HS-27A (cell line): ENCODE results near the gene NFKBIL1.
A peak's percentile ranks its signal among the peaks of the same experiment; 100 is the strongest.
"Not testable (repeated sequence)": the region's sequence is repeated elsewhere in the genome, so short reads cannot be mapped to it uniquely, and the experiment has no call there.

Experiments used
- DNase-seq: peaks from one replicate; pipeline ENCODE4 v3.0.0-alpha.2; 2012; ENCODE audit warnings: low read depth, missing footprints

NFKBIL1 gene, protein sequence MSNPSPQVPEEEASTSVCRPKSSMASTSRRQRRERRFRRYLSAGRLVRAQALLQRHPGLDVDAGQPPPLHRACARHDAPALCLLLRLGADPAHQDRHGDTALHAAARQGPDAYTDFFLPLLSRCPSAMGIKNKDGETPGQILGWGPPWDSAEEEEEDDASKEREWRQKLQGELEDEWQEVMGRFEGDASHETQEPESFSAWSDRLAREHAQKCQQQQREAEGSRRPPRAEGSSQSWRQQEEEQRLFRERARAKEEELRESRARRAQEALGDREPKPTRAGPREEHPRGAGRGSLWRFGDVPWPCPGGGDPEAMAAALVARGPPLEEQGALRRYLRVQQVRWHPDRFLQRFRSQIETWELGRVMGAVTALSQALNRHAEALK

DNA sequence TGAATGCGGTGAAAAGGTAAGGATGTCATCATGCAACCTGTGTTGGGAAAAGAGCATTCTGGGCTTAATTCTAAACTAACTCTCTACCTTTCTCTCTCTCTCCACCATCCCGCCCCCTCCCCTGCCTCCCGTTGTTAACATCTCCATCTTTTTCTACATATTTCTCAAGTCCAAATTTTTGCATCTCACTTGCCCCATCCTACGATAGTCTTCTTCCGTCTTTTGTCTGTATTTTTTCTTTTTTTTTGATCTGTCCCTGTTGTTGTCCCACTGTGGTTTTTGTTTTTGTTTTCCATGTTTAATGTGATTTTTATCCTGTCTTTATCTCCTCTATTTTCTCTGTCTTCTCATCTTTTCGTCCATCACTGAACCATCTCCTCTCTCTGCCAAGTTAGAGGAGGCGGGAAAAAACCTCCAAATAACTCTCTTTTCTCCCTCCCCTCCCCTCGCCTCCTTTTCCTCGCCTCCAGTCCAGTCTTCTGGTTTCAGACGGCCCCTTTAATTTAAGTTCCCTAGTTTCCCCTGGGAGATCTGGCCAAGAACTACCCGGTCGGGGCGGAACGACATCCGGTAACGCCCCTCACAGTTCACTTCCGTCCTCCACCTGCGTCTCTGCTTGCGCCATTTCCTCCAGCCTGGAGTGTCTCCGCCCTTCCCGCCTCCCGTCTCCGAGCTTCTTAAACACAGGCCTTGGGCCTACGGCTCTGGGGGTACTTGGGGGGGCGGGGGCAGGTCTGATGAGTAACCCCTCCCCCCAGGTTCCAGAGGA, at the start of gene NFKBIL1:
Gene NFKBIL1 (plus strand): TSS at position 651 of the 769 bp plus-strand sequence. CDS start 87 bp downstream, at position 738.
- peak; percentile 96 for DNase-seq

DNA sequence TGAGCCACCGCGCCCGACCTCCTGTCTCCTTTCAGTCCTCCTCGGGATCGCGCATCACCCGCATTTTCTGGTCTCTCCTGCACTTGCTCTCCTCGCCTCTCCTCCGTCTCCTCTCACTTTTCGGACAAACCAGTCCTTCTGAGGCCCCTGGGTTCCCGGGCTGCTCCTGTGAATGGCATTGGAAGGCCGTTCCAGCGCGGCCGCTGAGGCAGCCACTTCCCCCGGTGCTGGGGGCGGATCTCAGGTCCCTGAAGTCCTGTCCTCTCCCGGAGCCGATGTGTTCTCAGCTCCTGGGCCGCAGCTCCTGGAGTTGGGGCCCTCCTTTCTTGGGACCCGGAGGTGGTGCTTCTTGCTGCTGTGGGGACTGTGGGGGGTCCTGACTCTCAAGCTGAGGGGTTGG, 48.7 kb upstream of the NFKBIL1 start:
- no peak for DNase-seq

DNA sequence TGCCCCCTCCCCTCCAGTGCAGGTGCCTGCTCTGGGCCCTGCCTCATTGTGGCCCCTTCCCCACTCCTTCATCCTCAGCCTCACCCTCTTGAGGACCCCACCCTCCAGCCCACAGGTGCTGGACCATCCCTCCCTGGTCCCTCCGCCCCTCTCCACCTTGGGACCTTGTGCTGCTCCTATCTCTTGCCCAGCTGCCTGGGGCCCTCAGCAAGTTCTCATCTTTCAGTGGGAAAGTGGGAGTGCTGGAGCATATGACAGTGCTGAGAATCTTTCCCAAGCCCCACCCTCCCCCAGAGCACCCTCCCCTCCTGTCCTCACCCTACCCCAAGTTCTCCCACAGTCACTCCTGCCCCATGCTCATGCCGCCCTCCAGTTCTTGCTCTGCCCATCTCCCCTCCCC, 47.8 kb upstream of the NFKBIL1 start:
- not testable (repeated sequence) for DNase-seq

DNA sequence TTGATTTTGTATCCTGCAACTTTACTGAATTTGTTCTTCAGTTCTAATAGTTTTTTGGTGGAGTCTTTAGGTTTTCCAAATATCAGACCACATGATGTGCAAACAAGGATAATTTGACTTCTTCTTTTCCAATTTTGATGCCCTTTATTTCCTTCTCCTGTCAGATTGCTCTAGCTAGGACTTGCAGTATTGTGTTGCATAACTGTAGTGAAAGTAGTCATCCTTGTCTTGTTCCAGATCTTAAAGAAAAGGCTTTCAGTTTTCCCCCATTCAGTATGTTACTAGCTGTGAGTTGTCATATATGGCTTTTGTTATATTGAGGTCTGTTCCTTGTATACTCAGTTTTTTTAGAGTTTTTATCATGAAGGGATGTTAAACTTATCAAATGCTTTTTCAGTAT, 44.8 kb upstream of the NFKBIL1 start:
- DNase-seq: no peak

DNA sequence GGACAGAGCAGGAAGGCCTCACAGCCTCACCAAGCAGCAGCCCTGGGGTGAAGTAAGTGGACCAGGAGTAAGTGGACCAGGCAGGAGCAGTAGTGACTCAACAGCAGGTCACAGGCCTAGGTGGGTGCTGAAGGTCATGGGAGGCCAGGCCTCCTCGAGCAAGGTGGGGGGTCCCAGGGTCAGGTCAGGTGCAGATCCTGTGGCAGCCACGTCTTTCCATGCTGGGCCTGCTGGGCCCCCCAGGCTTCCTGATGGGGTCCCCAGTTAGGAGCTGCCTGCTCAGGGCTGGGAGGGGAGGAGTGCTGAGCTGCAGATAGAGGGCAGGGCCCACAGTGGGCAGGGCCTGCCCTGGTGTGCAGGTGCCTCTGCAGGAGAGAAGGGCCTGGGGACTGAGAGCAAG, 38.4 kb upstream of the NFKBIL1 start:
- not testable (repeated sequence) for DNase-seq

DNA sequence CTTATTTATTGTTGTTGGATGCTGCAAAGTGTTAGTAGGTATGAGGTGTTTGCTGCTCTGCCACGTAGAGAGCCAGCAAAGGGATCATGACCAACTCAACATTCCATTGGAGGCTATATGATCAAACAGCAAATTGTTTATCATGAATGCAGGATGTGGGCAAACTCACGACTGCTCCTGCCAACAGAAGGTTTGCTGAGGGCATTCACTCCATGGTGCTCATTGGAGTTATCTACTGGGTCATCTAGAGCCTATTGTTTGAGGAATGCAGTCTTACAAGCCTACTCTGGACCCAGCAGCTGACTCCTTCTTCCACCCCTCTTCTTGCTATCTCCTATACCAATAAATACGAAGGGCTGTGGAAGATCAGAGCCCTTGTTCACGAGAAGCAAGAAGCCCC, 37.4 kb upstream of the NFKBIL1 start:
- DNase-seq: no peak

DNA sequence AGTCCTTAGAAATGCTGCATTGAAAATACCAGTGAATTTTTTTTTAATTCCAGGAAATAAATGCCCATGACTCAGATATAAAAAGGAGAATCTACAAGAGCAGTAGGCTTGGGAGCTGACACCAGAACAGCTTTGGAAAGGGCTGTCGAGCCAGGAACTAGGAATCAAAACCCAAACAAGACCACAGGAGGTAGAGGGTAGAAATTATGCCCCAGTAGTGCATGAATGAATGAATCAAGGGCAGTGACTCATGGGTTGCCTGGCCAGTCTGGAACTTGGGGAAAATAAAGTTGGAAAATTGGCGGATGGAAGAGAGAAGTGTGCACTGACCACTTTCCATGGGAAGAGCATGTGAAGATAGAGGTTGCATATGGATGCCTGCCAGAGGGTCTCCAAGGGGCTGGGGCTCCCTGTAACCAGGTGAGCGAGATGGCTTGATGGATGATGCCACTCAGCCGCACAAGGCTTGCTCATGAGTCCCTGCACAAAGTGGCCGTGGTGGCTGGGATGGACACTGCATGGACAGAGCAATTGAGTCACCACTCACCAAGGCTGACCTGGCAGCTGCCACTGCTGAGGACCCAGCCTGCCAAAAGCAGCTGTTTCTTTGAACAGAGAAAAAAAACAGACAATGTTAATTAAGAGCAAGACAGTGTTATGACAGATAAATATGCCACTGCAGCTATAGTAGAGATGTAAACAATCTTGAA, 33.8 kb upstream of the NFKBIL1 start:
- no peak for DNase-seq

DNA sequence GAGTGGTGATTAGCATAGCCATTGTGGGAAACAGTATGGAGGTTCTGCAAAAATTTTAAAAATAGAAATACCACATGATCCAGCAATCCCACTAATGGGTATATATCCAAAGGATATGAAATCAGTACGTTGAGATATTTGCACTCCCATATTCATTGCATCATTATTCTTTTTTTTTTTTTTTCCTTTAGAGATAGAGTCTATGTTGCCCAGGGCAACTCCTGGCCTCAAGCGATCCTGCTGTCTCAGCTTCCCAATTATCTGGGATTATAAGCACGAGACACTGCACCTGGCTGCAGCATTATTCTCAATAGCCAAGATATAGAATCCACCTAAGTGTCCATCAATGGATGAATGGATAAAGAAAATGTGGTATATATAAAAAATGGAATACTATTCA, 25.6 kb upstream of the NFKBIL1 start:
- DNase-seq: no peak

DNA sequence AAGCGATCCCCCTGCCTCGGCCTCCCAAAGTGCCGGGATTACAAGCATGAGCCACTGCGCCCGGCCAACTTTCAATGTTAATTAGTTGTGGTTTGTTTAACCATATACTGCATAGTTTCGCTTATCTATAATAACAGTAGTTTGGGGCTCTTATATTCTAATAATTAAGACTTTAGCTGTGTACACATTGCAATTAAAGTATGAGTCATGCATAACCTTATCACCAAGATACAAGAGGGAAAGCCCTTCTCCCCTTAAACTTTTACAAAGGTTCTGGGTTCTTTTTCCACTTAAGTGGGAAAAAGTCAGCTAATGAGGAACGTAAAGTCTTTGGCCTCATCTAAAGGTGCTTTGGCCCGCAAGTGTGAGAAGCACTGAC, 21.9 kb upstream of the NFKBIL1 start:
- no peak for DNase-seq

DNA sequence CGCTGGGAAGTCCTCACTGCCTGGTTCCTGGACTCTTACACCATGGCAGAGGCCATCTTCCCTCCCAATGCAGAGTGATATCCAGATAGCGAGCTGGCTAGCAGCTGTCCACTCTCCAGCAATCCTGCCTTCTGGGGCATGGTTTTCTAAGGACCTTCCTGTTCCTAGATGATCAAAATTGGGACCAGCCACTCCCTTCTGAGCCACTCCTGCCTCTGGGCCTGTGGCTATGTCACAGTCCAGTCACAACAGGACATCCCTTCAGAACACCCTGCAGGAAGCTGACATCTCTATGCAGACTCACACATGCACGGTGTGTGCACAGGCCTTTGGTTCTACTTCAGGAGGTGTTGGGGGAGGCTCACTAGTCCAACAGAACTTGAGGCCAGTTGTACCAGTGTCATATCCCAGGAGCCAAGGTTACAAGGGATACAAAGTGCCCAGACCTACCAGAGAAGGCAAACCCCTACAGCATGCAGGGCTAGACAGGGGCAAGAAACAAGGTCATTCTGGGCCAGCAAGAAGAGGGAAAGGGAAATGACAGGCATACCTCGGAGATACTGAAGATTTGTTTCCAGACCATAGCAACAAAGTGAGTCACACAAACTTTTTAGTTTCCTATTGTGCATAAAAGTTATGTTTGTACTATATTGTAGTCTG, 21.3 kb upstream of the NFKBIL1 start:
- DNase-seq: no peak

DNA sequence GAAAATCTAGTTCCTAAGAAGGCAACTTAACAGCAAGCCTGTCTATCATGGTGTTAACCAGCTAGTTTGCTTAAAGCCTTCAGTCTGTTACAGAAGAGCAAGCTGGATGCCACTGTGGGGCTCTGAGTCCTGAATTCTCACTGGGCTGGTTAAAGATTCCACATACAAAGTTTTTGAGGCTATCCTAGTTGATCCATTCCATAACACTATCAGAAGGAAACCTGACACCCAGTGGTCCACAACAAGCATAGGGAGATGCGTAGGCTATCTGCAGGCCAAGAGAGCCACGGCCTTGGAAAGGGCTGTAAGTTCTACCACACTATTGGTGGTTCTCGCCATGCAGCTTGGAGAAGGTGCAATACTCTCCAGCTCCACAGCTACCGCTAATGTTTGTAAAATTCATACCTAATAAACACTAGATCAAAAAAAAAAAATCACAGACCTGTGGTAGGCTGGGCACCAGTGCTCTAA, 19.1 kb upstream of the NFKBIL1 start:
- no peak for DNase-seq

DNA sequence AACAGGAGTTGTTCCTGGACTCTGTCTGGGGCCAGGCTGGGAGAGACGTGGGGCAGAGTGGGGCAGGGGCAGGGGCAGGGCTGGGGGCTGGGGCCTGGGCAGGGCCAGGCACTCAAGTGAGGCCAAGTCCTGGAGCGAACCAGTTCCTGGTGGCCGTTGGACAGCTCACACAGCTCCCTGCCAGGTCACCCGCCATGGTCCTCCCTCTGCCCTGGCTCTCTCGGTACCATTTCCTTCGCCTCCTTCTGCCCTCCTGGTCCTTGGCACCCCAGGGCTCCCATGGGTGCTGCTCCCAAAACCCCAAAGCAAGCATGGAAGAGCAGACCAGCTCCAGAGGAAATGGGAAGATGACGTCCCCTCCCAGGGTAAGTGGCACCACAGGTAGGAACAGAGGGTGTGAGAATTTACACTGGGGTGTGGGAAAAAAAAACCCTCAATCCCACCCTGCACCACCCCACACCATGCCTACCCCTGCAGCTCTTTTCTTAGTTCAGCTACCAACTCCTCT, 18.5 kb upstream of the NFKBIL1 start, which contains the start of gene MCCD1:
Gene MCCD1 (plus strand): TSS at position 142 of the 508 bp plus-strand sequence. CDS start 53 bp downstream, at position 195.
- no peak for DNase-seq

DNA sequence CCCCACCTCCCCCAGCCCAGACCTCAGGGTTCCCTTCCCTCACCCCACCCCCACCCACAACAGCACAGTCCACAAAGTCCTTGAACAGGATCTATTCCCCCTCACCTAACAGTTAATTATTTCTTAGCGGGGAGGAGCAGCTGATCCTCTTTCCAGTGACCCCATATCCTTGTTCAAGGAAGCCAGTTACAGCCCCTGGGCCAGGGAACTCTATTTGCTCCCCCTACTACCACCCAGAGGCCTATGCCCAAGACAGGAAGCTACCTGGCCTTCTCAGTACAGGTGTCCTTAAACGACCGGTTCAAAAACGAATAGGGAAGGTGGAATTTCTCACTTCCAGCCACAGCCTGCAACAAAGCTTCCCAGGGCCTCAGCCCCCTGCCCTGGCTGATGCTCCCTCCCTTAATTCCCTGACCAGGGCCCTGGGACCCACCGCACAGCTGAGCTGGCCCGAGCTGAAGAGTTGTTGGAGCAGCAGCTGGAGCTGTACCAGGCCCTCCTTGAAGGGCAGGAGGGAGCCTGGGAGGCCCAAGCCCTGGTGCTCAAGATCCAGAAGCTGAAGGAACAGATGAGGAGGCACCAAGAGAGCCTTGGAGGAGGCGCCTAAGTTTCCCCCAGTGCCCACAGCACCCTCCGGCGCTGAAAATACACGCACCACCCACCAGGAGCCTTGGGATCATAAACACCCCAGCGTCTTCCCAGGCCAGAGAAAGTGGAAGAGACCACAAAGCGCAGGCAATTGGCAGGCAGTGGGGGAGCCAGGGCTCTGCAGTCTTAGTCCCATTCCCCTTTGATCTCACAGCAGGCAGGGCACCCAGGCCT, 17.9 kb upstream of the NFKBIL1 start:
- DNase-seq: no peak

DNA sequence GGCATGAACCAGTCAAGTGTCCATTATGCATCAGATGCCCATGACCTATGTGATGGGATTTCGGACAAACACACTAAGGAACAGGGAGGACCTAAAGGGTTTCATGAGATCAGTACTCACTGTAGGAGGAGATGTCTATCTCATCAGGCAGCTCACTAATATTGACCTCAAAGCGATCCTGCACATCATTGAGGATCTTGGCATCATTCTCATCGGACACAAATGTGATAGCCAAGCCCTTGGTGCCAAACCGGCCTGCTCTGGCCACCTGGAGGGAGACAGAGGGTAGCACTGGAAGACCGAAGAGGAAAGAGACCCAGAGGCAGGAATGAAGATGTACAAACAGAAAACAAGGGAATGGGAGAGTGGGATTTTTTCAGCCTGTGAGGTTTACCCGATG, 16.7 kb upstream of the NFKBIL1 start:
- DNase-seq: no peak

DNA sequence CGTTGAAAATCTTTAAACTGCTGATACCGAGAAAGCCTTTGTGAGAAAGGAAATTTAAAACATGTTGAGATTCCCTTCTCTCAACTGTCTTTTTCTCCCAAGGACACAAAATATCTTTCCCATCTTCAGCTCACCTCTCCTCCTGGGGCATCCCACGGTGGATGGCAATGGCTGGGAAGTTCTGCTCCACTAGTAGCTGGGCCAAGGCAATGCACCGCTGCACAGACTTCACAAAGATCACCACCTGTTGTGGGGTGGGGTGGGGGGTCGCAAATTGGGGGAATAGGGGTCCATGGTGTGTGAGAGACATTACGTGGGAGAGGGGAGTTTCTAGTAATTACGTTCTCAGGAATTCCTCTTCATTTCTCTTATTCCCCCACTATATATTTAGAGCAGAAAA, 16.2 kb upstream of the NFKBIL1 start:
- DNase-seq: no peak

DNA sequence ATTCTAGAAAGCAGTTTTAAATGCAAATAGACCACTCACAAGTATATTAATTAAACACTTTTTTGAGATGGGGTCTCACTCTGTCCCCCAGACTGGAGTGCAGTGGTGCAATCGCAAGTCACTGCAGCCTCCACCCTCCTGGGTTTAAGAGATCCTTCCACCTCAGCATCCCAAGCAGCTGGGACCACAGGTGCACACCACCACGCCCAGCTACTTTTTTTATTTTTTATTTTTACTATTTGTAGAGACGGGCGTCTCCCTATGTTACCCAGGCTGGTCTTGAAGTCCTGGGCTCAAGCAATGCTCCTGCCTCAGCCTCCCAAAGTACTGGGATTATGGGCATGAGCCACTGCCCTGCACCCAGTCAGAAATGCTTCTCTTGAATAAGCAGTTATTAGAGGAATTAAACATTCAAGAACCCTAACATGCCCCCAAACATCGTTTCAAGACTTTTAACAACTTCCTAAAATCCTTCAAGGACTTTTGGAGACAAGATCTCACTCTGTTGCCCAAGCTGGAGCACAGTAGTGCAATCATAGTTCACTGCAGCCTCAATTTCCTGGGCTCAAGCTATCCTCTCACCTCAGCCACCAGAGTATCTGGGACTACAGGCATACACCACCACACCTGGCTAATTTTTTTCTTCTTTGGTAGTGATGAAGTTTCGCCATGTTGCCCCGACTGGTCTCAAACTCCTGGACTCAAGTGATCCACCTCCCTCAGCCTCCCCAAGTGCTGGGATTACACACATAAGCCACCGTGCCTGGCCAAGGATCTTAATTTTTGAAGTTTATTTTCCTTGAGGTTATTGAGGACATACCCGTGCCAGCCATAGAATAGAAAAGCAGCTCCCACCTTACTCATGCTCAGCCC, 15.4 kb upstream of the NFKBIL1 start:
- no peak for DNase-seq

DNA sequence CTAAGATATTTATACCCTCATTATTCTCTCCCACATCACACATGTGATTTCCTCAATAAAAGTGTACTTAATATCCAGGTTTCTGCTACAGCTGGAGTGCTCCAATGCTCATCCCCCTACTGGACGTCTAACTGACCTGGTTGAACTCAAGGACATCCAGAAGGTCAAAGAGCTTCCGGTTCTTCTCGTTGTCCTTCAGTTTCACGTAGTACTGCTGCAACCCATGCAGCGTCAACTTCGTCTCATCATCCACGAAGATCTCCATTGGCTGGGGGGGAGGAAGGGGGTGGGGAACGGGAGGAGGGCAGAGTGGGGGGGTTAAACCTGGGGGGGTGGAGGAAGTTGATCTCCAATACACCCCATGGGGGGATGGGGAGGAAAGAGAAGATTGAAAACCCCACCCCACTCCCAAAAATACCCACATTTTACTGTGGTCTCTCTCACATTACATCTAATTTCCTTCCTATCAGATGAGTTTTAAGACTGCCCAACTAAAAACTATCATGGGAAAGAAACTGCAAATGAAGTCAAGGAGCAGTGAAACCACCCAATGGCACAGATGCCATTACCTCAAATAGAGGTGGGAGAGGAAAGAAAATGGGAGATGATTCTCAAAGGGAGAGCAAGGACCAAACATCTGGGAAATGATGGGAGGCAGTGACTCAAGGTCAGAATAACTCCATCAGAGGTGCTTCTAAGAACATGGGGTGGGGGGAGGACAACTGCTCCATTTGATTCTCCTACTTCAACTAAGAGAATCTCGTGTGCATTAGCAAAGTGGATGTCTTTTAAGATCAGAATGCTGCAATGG, 14.6 kb upstream of the NFKBIL1 start:
- DNase-seq: no peak

DNA sequence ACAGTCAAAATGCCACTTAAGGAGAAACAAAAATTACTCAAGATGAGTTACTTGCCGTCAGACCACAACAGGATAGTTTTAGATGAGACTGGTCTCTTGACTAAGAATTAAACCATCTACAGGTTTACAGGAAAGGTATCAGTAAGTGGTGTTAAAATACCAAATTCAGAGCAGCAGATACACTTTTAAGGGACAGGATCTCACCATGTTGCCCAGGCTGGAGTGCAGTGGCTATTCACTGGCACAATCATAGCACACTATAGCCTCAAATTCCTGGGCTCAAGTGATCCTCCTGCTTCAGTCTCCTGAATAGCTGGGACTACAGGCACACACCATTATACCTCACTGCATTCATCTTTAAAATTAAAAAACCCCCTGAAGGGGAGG, 14.0 kb upstream of the NFKBIL1 start:
- no peak for DNase-seq

DNA sequence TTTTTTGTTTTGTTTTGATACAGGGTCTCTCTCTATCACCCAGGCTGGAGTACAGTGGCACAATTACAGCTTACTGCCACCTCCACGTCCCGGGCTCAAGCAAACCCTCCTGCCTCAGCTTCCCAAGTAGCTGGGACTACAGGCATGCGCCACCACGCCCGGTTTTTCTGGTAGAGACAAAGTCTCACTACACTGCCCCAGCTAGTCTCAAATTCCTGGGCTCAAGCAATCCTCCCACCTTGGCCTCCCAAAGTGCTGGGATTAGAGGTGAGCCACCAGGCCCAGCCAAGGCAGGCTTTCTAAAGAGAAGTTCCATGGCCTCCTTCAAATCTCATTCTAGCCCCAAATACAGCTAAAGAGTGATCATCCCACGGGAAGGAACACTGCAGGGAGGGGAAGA, 13.4 kb upstream of the NFKBIL1 start:
- no peak for DNase-seq
